ENCODE data around the gene ZNF607. TPM values are rescaled to one million over a fixed set of nuclear protein-coding genes. Genes with fewer than 3 reads are reported as not detected.
A peak's percentile ranks its signal among the peaks of the same experiment; 100 is the strongest.
"Not testable (repeated sequence)": the region's sequence is repeated elsewhere in the genome, so short reads cannot be mapped to it uniquely, and the experiment has no call there.

The ZNF607 gene
- total and polyA plus RNA-seq, 2 donors (not counting 1 experiment from before 2014, with no cell fraction given), result 2.5 to 6.9 TPM

DNA sequence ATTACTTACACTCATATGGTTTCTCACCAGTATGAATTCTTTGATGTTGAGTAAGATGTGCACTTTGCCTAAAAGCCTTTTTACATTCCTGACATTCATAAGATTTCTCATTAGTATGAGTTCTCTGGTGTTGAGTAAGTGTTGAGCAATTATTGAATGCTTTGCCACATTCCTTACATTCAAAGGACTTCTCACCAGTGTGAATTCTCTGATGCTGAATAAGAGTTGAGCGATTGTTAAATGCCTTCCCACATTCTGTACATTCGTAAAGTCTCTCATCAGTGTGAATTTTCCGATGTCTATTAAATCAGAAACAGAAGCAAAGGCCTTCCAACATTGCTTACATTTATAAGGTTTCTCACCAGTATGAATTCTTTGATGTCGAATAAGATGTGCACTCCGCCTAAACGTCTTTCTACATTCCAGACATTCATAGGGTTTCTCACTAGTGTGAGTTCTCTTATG lies 50.1 kb downstream of the ZNF607 start:
- TF ChIP-seq, protein P1, sequence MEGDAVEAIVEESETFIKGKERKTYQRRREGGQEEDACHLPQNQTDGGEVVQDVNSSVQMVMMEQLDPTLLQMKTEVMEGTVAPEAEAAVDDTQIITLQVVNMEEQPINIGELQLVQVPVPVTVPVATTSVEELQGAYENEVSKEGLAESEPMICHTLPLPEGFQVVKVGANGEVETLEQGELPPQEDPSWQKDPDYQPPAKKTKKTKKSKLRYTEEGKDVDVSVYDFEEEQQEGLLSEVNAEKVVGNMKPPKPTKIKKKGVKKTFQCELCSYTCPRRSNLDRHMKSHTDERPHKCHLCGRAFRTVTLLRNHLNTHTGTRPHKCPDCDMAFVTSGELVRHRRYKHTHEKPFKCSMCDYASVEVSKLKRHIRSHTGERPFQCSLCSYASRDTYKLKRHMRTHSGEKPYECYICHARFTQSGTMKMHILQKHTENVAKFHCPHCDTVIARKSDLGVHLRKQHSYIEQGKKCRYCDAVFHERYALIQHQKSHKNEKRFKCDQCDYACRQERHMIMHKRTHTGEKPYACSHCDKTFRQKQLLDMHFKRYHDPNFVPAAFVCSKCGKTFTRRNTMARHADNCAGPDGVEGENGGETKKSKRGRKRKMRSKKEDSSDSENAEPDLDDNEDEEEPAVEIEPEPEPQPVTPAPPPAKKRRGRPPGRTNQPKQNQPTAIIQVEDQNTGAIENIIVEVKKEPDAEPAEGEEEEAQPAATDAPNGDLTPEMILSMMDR (conservative IDR thresholded peaks at IDR 0.05 in 1 of 2, IDR thresholded peaks at IDR 0.05 in 1 of 2; ENCODE audit: low read depth in 1 of 2, low read length in 2 of 2), result no peak
- no peak for TF ChIP-seq EZH2 (IDR thresholded peaks at IDR 0.05; ENCODE audit: low read length, missing control alignments)
- H3K9me3 ChIP-seq (ENCODE audit: control insufficient read depth, insufficient read depth, low read depth, low read length), result peaks cover 1% of the 10 kb centered on the region
- no peak overlapping the region for H3K4me3 ChIP-seq (replicated peaks in 1 of 4; ENCODE audit: control extremely low read depth in 1 of 4, insufficient read depth in 1 of 4, low read depth in 3 of 4, low read length in 4 of 4)
- no peaks in the 10 kb centered on the region for H3K27me3 ChIP-seq (ENCODE audit: control insufficient read depth, insufficient read depth, low read length)
- H3K9ac ChIP-seq (ENCODE audit: insufficient read depth, low read length), result no peak overlapping the region
- H3K79me2 ChIP-seq (ENCODE audit: control insufficient read depth, insufficient read depth, low read length), result no peaks in the 10 kb centered on the region
- H3K36me3 ChIP-seq (ENCODE audit: control insufficient read depth, insufficient read depth, low read length), result no peaks in the 10 kb centered on the region
- no peak overlapping the region for H3K27ac ChIP-seq (ENCODE audit: insufficient read depth, low read length)
- H2AFZ ChIP-seq (ENCODE audit: low read length), result no peak overlapping the region
- peak in 1 of 2 donors; percentile 3 for DNase-seq (ENCODE audit: low read depth in 2 of 2)
- H3K4me1 ChIP-seq (ENCODE audit: control insufficient read depth, extremely low read depth, insufficient read depth, low read length), result no peaks in the 10 kb centered on the region
- H4K20me1 ChIP-seq (ENCODE audit: control insufficient read depth, extremely low read depth, insufficient read depth, low read length), result no peaks in the 10 kb centered on the region
- H3K4me2 ChIP-seq (ENCODE audit: extremely low read depth, insufficient read depth, low read length), result no peak overlapping the region

DNA sequence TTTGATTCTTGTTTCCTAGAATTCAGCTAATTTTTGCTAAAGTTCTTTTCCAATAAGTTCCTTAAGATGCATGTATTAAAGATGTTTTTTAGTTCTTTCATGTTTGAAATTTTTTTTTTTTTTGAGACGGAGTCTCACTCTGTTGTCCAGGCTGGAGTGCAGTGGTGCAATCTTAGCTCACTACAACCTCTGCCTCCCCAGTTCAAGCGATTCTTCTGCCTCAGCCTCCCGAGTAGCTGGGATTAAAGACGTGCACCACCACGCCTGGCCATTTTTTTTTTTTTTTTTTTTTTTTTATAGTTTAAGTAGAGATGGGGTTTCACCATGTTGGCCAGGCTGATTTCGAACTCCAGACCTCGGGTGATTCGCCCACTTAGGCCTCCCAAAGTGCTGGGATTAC lies 62.4 kb downstream of the ZNF607 start:
- not testable (repeated sequence) for H3K9ac ChIP-seq (ENCODE audit: insufficient read depth, low read length)

DNA sequence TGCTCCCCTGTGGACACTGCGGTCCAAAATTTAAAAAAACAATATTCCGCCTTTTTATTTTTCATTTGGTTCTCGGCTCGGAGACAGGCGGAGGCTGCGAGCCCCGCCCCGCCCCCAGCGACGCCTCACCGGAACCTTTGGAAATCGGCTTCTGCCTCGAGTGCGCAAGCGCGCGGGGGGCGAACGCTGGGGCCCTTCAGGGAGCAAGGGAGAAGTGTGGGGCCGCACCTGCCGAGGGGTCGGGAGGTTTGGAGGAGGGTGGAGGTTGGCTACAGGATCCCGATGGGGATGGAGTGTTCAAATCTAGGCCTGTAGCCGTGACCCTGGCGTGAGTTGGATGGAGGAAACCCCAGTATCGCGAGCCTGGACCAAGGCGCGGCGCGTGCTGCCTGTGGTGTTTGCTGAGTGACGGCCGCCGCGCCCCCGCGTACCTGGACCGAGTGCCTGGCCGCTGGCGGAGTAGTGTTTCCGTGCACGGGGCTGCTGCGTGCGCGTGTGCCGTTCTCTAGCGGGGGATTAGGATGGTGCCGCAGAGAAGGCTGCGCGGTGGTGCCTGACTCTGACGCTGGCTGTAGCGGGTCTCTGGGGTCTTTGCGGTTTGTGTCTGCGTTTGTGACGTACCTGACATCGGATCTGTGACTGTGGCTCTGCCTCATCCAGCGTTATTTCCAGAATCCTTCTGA lies 63.7 kb downstream of the ZNF607 start:
- Histone ChIP-seq H2AFZ (ENCODE audit: low read length) (peak overlapping the region; percentile 99), H3K9me3 (ENCODE audit: control insufficient read depth, insufficient read depth, low read depth, low read length) (no peaks in the 10 kb centered on the region), H3K4me1 (ENCODE audit: control insufficient read depth, extremely low read depth, insufficient read depth, low read length) (peaks cover 2% of the 10 kb centered on the region), H3K27ac (ENCODE audit: insufficient read depth, low read length) (peak overlapping the region; percentile 82), H3K9ac (ENCODE audit: insufficient read depth, low read length) (peak overlapping the region; percentile 77), H3K79me2 (ENCODE audit: control insufficient read depth, insufficient read depth, low read length) (peaks cover 17% of the 10 kb centered on the region), H3K27me3 (ENCODE audit: control insufficient read depth, insufficient read depth, low read length) (no peaks in the 10 kb centered on the region), H4K20me1 (ENCODE audit: control insufficient read depth, extremely low read depth, insufficient read depth, low read length) (no peaks in the 10 kb centered on the region), H3K36me3 (ENCODE audit: control insufficient read depth, insufficient read depth, low read length) (no peaks in the 10 kb centered on the region), H3K4me2 (ENCODE audit: extremely low read depth, insufficient read depth, low read length) (peak overlapping the region; percentile 90), H3K4me3 (replicated peaks in 1 of 4; ENCODE audit: control extremely low read depth in 1 of 4, insufficient read depth in 1 of 4, low read depth in 3 of 4, low read length in 4 of 4) (peak overlapping the region; percentile 81 to 89 (median 83))
- no peak for TF ChIP-seq EZH2 (IDR thresholded peaks at IDR 0.05; ENCODE audit: low read length, missing control alignments)
- TF ChIP-seq, protein P1 (conservative IDR thresholded peaks at IDR 0.05 in 1 of 2, IDR thresholded peaks at IDR 0.05 in 1 of 2; ENCODE audit: low read depth in 1 of 2, low read length in 2 of 2), result no peak
- DNase-seq (ENCODE audit: low read depth in 2 of 2), result peak; percentile 77 to 78

More for the DNA sequence above, 62.4 kb downstream of the ZNF607 start:
- not testable (repeated sequence) for H3K4me2 ChIP-seq (ENCODE audit: extremely low read depth, insufficient read depth, low read length); H2AFZ ChIP-seq (ENCODE audit: low read length); H3K4me1 ChIP-seq (ENCODE audit: control insufficient read depth, extremely low read depth, insufficient read depth, low read length); H4K20me1 ChIP-seq (ENCODE audit: control insufficient read depth, extremely low read depth, insufficient read depth, low read length); H3K4me3 ChIP-seq (replicated peaks in 1 of 4; ENCODE audit: control extremely low read depth in 1 of 4, insufficient read depth in 1 of 4, low read depth in 3 of 4, low read length in 4 of 4); H3K27ac ChIP-seq (ENCODE audit: insufficient read depth, low read length); DNase-seq (ENCODE audit: low read depth in 2 of 2); H3K27me3 ChIP-seq (ENCODE audit: control insufficient read depth, insufficient read depth, low read length); H3K9me3 ChIP-seq (ENCODE audit: control insufficient read depth, insufficient read depth, low read depth, low read length); H3K36me3 ChIP-seq (ENCODE audit: control insufficient read depth, insufficient read depth, low read length)
- H3K79me2 ChIP-seq (ENCODE audit: control insufficient read depth, insufficient read depth, low read length), result peaks cover 16% of the 10 kb centered on the region

All from fibroblast of lung (primary cell).